ENCODE results near the gene CARM1. TPM values are rescaled to one million over a fixed set of nuclear protein-coding genes. Genes with fewer than 3 reads are reported as not detected.
A peak's percentile ranks its signal among the peaks of the same experiment; 100 is the strongest.
"Not testable (repeated sequence)": the region's sequence is repeated elsewhere in the genome, so short reads cannot be mapped to it uniquely, and the experiment has no call there.

Gene CARM1
- total RNA-seq, 3 donors from 2014 or later = 49.1 to 54.3 (median 49.7) TPM

GRCh38 chr19:10852098-10852800, 19.1 kb upstream of the CARM1 start:
- no peak for TF ChIP-seq CTCF (IDR thresholded peaks at IDR 0.05)
- H3K36me3 ChIP-seq (ENCODE audit: low read depth) = no peaks in the 10 kb centered on the region
- no peak for ATAC-seq
- H3K4me1 ChIP-seq (ENCODE audit: low read depth) = no peaks in the 10 kb centered on the region
- intact Hi-C loops (cut with DNase I, micrococcal nuclease) = no loop called here
- no peaks in the 10 kb centered on the region for H3K9me3 ChIP-seq
- H3K4me3 ChIP-seq = no peak overlapping the region
- no peak for DNase-seq

GRCh38 chr19:10852941-10853340, 18.4 kb upstream of the CARM1 start:
- DNase-seq (no peak), ATAC-seq (no peak)
- intact Hi-C loops (cut with DNase I, micrococcal nuclease) = no loop called here
- Histone ChIP-seq H3K4me3 (no peak overlapping the region), H3K4me1 (ENCODE audit: low read depth) (no peaks in the 10 kb centered on the region), H3K9me3 (no peaks in the 10 kb centered on the region), H3K36me3 (ENCODE audit: low read depth) (no peaks in the 10 kb centered on the region)
- no peak for TF ChIP-seq CTCF (IDR thresholded peaks at IDR 0.05)

GRCh38 chr19:10854350-10855089, 16.8 kb upstream of the CARM1 start:
- intact Hi-C loops (cut with DNase I, micrococcal nuclease) = no loop called here
- no peak for DNase-seq
- peak; percentile 59 for ATAC-seq
- H3K36me3 ChIP-seq (ENCODE audit: low read depth) = no peaks in the 10 kb centered on the region
- no peaks in the 10 kb centered on the region for H3K9me3 ChIP-seq
- H3K4me1 ChIP-seq (ENCODE audit: low read depth) = no peaks in the 10 kb centered on the region
- no peak overlapping the region for H3K4me3 ChIP-seq
- TF ChIP-seq CTCF (IDR thresholded peaks at IDR 0.05) = no peak

GRCh38 chr19:10855879-10856522, 15.4 kb upstream of the CARM1 start:
- Histone ChIP-seq H3K36me3 (ENCODE audit: low read depth) (no peaks in the 10 kb centered on the region), H3K4me3 (no peak overlapping the region), H3K4me1 (ENCODE audit: low read depth) (no peaks in the 10 kb centered on the region), H3K9me3 (no peaks in the 10 kb centered on the region)
- TF ChIP-seq CTCF (IDR thresholded peaks at IDR 0.05) = no peak
- ATAC-seq (peak; percentile 76), DNase-seq (peak in 1 of 3 donors; percentile 49)
- intact Hi-C loops (cut with DNase I, micrococcal nuclease) = no loop called here

- ATAC-seq; H3K4me1 ChIP-seq (ENCODE audit: low read depth); DNase-seq; intact Hi-C loops (cut with DNase I, micrococcal nuclease); H3K4me3 ChIP-seq; H3K36me3 ChIP-seq (ENCODE audit: low read depth); H3K9me3 ChIP-seq: not testable (repeated sequence)
These were observed 14.5 kb upstream of the CARM1 start for GRCh38 chr19:10856899-10857298.

Data from mucosa of descending colon (tissue), 3 donors.